SK-N-SH (cell line): ENCODE measurements around the gene DDX24. TPM values are rescaled to one million over a fixed set of nuclear protein-coding genes. Genes with fewer than 3 reads are reported as not detected.

Experiments used
- CTCF ChIA-PET: fragments of 300-600, 350-600 bp; formaldehyde crosslinking; extraction: SDS; loops from one replicate; lab custom pipeline; 2021; lab: Yijun Ruan, JAX
- POLR2A ChIA-PET: fragments of 350-600 bp; sonication (Branson Sonifier 250); formaldehyde crosslinking; extraction: SDS; loops from one replicate; lab custom pipeline; 2020; ENCODE audit warnings: antibody characterized with exemption, inconsistent platforms; lab: Yijun Ruan, JAX
- DNase-seq: peaks from one replicate; pipeline ENCODE4 v3.0.0; 2012
- H2AFZ ChIP-seq: fragments of 200-600 bp; sonication (generic); 2 replicates; pipeline ENCODE4 v1.8.1; 2016; ENCODE audit warnings: antibody characterized with exemption, mild to moderate bottlenecking, low read depth
- H3F3A ChIP-seq: fragments of 200-600 bp; sonication (generic); replicated peaks from 2 replicates; pipeline ENCODE3; 2016; ENCODE audit warnings: antibody characterized with exemption, mild to moderate bottlenecking; ENCODE audit not compliant: insufficient read depth
- H3K27ac ChIP-seq, 2 experiments: fragments of 200-500 bp in 1 of 2; fragments of 200-600 bp in 1 of 2; sonication (Bioruptor generic) in 1 of 2; sonication (generic), shearing (Covaris generic) in 1 of 2; 2 replicates each; pipeline versions ENCODE4 v1.5.1 to v1.6.1; 2014 to 2016; ENCODE audit warnings: low read depth in 2 of 2, inconsistent platforms in 1 of 2, low read length in 1 of 2, mild to moderate bottlenecking in 1 of 2, mixed read lengths in 1 of 2
- H3K27me3 ChIP-seq: fragments of 200-600 bp; sonication (generic), shearing (Covaris generic); 2 replicates; pipeline ENCODE4 v1.6.1; 2016; ENCODE audit warnings: mixed run types; ENCODE audit not compliant: insufficient read depth
- H3K36me3 ChIP-seq, 2 experiments: fragments of 200-500 bp in 1 of 2; fragments of 200-600 bp in 1 of 2; sonication (Bioruptor generic) in 1 of 2; sonication (generic) in 1 of 2; replicated peaks in 1 of 2; 2 replicates each; pipeline versions ENCODE3 to v1.5.1; 2014 to 2016; ENCODE audit warnings: low read length in 1 of 2, mild to moderate bottlenecking in 1 of 2; ENCODE audit not compliant: insufficient read depth in 2 of 2, control insufficient read depth in 1 of 2
- H3K4me1 ChIP-seq, 2 experiments: fragments of 200-500 bp in 1 of 2; fragments of 200-600 bp in 1 of 2; sonication (Bioruptor generic) in 1 of 2; sonication (generic), shearing (Covaris generic) in 1 of 2; 2 replicates each; pipeline versions ENCODE4 v1.5.1 to v1.6.1; 2014 to 2016; ENCODE audit warnings: low read depth in 1 of 2, low read length in 1 of 2, mixed run types in 1 of 2; ENCODE audit not compliant: insufficient read depth in 2 of 2, control insufficient read depth in 1 of 2
- H3K4me2 ChIP-seq: fragments of 200-600 bp; sonication (generic), shearing (Covaris generic); 2 replicates; pipeline ENCODE4 v1.6.1; 2017; ENCODE audit warnings: mixed run types
- H3K4me3 ChIP-seq, 2 experiments: fragments of 200-500 bp in 1 of 2; fragments of 200-600 bp in 1 of 2; sonication (Bioruptor generic) in 1 of 2; sonication (generic), shearing (Covaris generic) in 1 of 2; 2 replicates each; pipeline versions ENCODE4 v1.5.1 to v1.8.1; 2014 to 2016; ENCODE audit warnings: low read depth in 2 of 2, inconsistent platforms in 1 of 2, low read length in 1 of 2, mild to moderate bottlenecking in 1 of 2, mixed read lengths in 1 of 2, moderate library complexity in 1 of 2
- H3K79me2 ChIP-seq: fragments of 200-600 bp; sonication (generic); 2 replicates; pipeline ENCODE4 v1.8.1; 2017; ENCODE audit warnings: mild to moderate bottlenecking; ENCODE audit not compliant: insufficient read depth
- H3K9ac ChIP-seq: fragments of 200-600 bp; sonication (generic); 2 replicates; pipeline ENCODE4 v1.6.1; 2017; ENCODE audit warnings: mixed run types
- H3K9me2 ChIP-seq: fragments of 200-600 bp; sonication (generic); 2 replicates; pipeline ENCODE4 v1.6.1; 2017; ENCODE audit warnings: mixed run types
- H3K9me3 ChIP-seq: fragments of 200-600 bp; sonication (generic); 2 replicates; pipeline ENCODE4 v1.6.1; 2017; ENCODE audit warnings: mixed run types, mild to moderate bottlenecking, moderate library complexity
- H4K20me1 ChIP-seq: fragments of 200-600 bp; sonication (generic); 2 replicates; pipeline ENCODE4 v1.6.1; 2017; ENCODE audit warnings: mild to moderate bottlenecking, mixed run types; ENCODE audit not compliant: insufficient read depth
- EZH2phosphoT487 ChIP-seq: fragments of 200-600 bp; sonication (generic); IDR thresholded peaks from 2 replicates; pipeline ENCODE4 v1.6.1; 2017; ENCODE audit warnings: low read depth, mixed run types, mild to moderate bottlenecking, antibody characterized with exemption, moderate library complexity, borderline replicate concordance
- GABPA ChIP-seq: IDR thresholded peaks from 2 replicates; pipeline ENCODE4 v1.4.0; 2012; ENCODE audit warnings: low read depth, mild to moderate bottlenecking
- NFIC ChIP-seq: IDR thresholded peaks from 2 replicates; pipeline ENCODE4 v1.4.0; 2012; ENCODE audit warnings: borderline replicate concordance
- TAF1 ChIP-seq: IDR thresholded peaks from 2 replicates; pipeline ENCODE4 v1.6.1; 2012; ENCODE audit warnings: low read depth, mild to moderate bottlenecking, low read length, moderate library complexity, borderline replicate concordance
- YY1 ChIP-seq: IDR thresholded peaks from 2 replicates; pipeline ENCODE4 v1.4.0; 2012; ENCODE audit warnings: low read depth, mild to moderate bottlenecking
- WGBS: methylation state at CpG from one replicate; pipeline ENCODE4 v1.1.6; 2017; ENCODE audit warnings: low lambda C conversion rate; 5-methylcytosine and 5-hydroxymethylcytosine counted together
- polyA plus RNA-seq, 3 experiments: library from polyadenylated mRNA; depleted of rRNA; stranded (reverse); fragments of >200 nt; gene quantifications; 2 replicates each; pipeline ENCODE4 v1.2.3, GENCODE V29; 2012
- TF ChIP-seq, protein P1 (sequence below): IDR thresholded peaks from 2 replicates; pipeline ENCODE4 v1.4.0; 2012; ENCODE audit warnings: low read depth, borderline replicate concordance
- TF ChIP-seq, protein P2 (sequence below): fragments of 150-350 bp; IDR thresholded peaks from 2 replicates; pipeline ENCODE4 v1.6.1; 2016; ENCODE audit warnings: mild to moderate bottlenecking, low read depth, low read length
- TF ChIP-seq, protein P3 (sequence below): IDR thresholded peaks from 2 replicates; pipeline ENCODE4; 2012
- TF ChIP-seq, protein P4 (sequence below): fragments of 150-350 bp; IDR thresholded peaks from 2 replicates; pipeline ENCODE4 v1.6.1; 2017; ENCODE audit warnings: antibody characterized with exemption, low read length, low read depth, borderline replicate concordance

DDX24 gene
- polyA plus RNA-seq, 1 of the 3 experiments (the other 2 are of a cell fraction), result 108 TPM

DNA sequence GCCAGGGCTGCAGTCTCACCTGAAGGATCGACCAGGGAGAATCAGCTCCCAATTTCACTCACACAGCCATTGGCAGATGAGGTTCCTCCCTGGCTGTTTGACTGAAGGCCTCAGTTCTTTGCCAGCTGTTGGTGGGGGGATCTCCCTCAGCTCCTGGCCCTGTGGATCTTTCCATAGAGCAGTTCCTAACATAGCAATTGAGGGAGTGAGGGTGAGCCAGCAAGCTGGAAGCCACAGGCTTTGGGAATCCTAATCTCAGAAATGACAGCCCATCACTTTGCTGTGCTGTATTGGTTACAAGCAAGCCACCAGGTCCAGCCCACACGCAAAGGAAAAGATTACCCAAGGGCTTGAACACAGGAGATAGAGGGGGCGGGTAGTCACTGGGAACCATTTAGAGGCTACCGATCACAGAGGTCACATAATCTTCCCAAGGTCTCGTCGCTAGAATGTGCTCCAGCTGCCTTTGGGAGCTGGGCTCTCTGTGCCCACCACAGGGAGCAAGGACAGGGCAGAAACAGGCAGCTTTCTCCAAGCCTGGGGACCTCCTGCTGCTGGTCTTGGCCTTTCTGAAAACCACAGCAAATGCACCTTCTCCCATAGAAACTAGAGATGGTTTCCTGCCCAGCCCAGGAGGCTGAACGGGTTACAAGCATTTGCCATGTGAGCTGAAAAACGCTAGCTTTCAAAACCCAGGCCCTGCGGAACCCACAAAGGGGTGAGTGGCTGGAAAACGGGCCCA is 59.4 kb downstream of the DDX24 start:
- no peak for DNase-seq
- TF ChIP-seq NFIC, result no peak
- TF ChIP-seq, protein P1, sequence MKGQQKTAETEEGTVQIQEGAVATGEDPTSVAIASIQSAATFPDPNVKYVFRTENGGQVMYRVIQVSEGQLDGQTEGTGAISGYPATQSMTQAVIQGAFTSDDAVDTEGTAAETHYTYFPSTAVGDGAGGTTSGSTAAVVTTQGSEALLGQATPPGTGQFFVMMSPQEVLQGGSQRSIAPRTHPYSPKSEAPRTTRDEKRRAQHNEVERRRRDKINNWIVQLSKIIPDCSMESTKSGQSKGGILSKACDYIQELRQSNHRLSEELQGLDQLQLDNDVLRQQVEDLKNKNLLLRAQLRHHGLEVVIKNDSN, result no peak
- H3F3A ChIP-seq, result no peaks in the 10 kb centered on the region
- WGBS, result 90% methylated on average over 8 of the region's 10 CpGs
- H3K27me3 ChIP-seq, result no peaks in the 10 kb centered on the region
- no peaks in the 10 kb centered on the region for H3K79me2 ChIP-seq
- H3K9ac ChIP-seq, result no peak overlapping the region
- POLR2A ChIA-PET, result no interaction called here
- H3K4me2 ChIP-seq, result no peak overlapping the region
- no peaks in the 10 kb centered on the region; a peak in 1 of 4 replicates for H3K4me1 ChIP-seq
- no peak overlapping the region for H2AFZ ChIP-seq
- H4K20me1 ChIP-seq, result no peaks in the 10 kb centered on the region
- CTCF ChIA-PET, result interaction anchor here (0.9 to 2.5 kb wide), 6 partner anchors 11 to 115 kb away, joined by 3 to 12 read pairs (median 3); no protein-coding TSS in a partner anchor
- no peaks in the 10 kb centered on the region for H3K9me3 ChIP-seq
- no peaks in the 10 kb centered on the region for H3K9me2 ChIP-seq
- H3K27ac ChIP-seq, result no peak overlapping the region
- no peak overlapping the region for H3K4me3 ChIP-seq
- no peaks in the 10 kb centered on the region for H3K36me3 ChIP-seq

DNA sequence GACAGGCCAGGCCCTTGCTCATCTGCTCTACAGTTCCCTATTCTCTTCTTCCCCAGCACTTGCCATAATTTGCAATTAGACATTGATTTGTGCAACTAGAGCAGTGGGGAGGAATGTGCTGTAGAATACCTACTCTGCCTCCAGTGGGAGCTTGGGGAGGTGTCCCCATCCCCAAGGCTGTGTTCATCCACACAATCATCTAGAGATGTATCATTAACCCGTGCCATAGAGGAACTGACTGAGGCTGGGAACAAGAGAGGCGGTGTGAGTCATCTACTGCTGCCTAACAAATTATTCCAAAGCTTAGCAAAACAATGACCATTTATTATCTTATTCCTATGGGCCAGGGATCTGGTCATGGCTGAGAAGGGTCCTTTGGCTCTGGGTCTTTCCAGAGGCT is 60.0 kb downstream of the DDX24 start:
- no peaks in the 10 kb centered on the region for H3K9me3 ChIP-seq
- H3K27ac ChIP-seq, result no peak overlapping the region
- H3K79me2 ChIP-seq, result no peaks in the 10 kb centered on the region
- H3K27me3 ChIP-seq, result no peaks in the 10 kb centered on the region
- H4K20me1 ChIP-seq, result no peaks in the 10 kb centered on the region
- POLR2A ChIA-PET, result no interaction called here
- H3K36me3 ChIP-seq, result no peaks in the 10 kb centered on the region
- no peak for TF ChIP-seq TAF1
- no peak for TF ChIP-seq GABPA
- TF ChIP-seq EZH2phosphoT487, result no peak
- TF ChIP-seq, protein P1, result no peak
- TF ChIP-seq, protein P2, sequence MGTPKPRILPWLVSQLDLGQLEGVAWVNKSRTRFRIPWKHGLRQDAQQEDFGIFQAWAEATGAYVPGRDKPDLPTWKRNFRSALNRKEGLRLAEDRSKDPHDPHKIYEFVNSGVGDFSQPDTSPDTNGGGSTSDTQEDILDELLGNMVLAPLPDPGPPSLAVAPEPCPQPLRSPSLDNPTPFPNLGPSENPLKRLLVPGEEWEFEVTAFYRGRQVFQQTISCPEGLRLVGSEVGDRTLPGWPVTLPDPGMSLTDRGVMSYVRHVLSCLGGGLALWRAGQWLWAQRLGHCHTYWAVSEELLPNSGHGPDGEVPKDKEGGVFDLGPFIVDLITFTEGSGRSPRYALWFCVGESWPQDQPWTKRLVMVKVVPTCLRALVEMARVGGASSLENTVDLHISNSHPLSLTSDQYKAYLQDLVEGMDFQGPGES, result no peak
- TF ChIP-seq, protein P3, sequence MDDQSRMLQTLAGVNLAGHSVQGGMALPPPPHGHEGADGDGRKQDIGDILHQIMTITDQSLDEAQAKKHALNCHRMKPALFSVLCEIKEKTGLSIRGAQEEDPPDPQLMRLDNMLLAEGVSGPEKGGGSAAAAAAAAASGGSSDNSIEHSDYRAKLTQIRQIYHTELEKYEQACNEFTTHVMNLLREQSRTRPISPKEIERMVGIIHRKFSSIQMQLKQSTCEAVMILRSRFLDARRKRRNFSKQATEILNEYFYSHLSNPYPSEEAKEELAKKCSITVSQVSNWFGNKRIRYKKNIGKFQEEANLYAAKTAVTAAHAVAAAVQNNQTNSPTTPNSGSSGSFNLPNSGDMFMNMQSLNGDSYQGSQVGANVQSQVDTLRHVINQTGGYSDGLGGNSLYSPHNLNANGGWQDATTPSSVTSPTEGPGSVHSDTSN, result no peak
- no peak for TF ChIP-seq YY1
- TF ChIP-seq, protein P4, sequence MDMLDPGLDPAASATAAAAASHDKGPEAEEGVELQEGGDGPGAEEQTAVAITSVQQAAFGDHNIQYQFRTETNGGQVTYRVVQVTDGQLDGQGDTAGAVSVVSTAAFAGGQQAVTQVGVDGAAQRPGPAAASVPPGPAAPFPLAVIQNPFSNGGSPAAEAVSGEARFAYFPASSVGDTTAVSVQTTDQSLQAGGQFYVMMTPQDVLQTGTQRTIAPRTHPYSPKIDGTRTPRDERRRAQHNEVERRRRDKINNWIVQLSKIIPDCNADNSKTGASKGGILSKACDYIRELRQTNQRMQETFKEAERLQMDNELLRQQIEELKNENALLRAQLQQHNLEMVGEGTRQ, result no peak
- TF ChIP-seq, all 33 proteins: peak for 0
- Histone ChIP-seq H2AFZ (no peak overlapping the region), H3K4me2 (no peak overlapping the region), H3K9me2 (no peaks in the 10 kb centered on the region), H3K4me1 (no peaks in the 10 kb centered on the region), H3F3A (no peaks in the 10 kb centered on the region), H3K4me3 (no peak overlapping the region), H3K9ac (no peak overlapping the region)
- CTCF ChIA-PET, result interaction anchor here (0.9 to 2.5 kb wide), 8 partner anchors 10 to 116 kb away, joined by 3 to 12 read pairs (median 3); no protein-coding TSS in a partner anchor
- WGBS, result 64% methylated on average over 2 of the region's 2 CpGs
- no peak for DNase-seq
